AG09319 (cell line): ENCODE results near the gene RPAIN.

Experiments
- DNase-seq: peaks from one replicate; pipeline ENCODE4 v3.0.0-alpha.2; 2010; ENCODE audit warnings: low read depth; ENCODE audit errors: extremely low read depth
- TF ChIP-seq, protein P1 (sequence below): IDR thresholded peaks from 2 replicates; pipeline ENCODE4 v1.5.1; 2011; ENCODE audit warnings: low read depth, mild to moderate bottlenecking, inconsistent platforms, low read length, moderate library complexity

Gene RPAIN

DNA sequence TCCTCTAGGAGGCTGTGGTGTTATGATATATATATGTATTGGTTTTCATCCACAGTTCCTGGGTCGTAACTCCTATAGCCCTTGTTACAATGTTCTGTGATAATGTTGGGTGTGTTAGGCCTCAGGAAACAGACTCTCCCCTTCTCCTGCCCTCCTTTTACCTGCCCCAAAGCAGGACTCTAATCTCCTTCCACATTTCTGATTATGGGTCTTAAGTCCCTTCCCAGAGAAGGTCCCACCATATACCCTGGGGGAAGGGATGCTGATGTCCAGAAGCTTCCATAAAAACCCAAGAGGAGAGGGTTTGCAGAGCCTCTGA lies 19.4 kb downstream of the RPAIN start:
- TF ChIP-seq, protein P1, sequence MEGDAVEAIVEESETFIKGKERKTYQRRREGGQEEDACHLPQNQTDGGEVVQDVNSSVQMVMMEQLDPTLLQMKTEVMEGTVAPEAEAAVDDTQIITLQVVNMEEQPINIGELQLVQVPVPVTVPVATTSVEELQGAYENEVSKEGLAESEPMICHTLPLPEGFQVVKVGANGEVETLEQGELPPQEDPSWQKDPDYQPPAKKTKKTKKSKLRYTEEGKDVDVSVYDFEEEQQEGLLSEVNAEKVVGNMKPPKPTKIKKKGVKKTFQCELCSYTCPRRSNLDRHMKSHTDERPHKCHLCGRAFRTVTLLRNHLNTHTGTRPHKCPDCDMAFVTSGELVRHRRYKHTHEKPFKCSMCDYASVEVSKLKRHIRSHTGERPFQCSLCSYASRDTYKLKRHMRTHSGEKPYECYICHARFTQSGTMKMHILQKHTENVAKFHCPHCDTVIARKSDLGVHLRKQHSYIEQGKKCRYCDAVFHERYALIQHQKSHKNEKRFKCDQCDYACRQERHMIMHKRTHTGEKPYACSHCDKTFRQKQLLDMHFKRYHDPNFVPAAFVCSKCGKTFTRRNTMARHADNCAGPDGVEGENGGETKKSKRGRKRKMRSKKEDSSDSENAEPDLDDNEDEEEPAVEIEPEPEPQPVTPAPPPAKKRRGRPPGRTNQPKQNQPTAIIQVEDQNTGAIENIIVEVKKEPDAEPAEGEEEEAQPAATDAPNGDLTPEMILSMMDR = no peak
- DNase-seq = no peak

DNA sequence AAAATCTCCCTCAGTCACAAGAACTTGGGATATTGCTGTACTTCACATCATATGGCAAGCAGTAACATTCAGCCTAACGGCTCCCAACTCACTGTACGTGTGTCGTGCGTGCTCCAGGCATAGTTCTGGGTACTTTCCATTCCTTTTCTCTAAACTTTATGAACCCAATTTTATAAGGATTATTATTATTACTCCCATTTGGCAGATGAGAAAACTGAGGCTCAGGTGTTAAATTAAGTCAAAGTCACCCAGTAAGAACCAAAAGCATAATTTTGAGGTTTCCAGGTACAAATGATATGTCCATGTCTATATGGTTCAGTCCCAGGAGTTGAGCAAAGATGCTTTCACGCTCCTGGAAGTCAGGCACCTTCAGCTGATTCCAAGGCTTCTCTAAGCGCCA lies 23.7 kb downstream of the RPAIN start:
- TF ChIP-seq, protein P1 = no peak
- DNase-seq = no peak

DNA sequence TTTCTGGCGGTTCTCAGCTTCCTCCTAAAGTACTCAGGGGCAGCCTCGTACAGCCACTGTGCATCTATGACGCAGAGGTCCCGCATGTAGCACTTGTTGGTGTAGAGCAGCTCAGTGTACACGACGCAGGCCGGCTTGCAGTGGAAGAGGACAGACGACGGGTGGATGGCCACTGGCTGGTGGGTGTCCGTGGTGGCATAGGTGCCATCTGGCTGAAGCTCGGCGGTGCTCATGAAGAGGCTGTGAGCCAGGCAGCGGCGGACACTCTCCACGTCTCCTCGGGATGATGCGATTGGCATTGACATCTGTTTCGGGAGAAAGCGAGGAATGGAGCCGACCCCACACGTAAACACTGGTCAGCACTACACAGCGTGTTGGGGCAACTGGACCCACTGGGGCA lies 24.2 kb downstream of the RPAIN start:
- no peak for DNase-seq
- TF ChIP-seq, protein P1 = no peak

DNA sequence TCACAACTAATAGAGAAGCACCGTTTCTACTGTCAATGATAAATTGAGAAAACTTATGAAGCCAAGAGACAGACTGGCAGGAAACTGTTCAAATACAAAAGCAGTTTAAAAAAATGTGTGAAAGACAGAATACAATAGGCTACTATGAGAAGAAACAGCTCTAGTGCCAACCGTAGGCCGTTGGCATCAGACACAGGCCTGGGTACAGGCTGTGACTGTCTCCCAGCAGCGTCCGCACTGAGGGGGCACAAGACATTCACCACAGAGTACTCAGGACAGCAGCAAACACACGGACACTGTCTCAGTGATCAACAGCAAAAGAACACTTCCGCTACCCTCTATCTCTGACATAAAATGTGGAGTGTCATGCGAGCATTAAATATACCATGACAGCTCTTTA lies 26.8 kb downstream of the RPAIN start:
- DNase-seq = no peak
- TF ChIP-seq, protein P1 = no peak

DNA sequence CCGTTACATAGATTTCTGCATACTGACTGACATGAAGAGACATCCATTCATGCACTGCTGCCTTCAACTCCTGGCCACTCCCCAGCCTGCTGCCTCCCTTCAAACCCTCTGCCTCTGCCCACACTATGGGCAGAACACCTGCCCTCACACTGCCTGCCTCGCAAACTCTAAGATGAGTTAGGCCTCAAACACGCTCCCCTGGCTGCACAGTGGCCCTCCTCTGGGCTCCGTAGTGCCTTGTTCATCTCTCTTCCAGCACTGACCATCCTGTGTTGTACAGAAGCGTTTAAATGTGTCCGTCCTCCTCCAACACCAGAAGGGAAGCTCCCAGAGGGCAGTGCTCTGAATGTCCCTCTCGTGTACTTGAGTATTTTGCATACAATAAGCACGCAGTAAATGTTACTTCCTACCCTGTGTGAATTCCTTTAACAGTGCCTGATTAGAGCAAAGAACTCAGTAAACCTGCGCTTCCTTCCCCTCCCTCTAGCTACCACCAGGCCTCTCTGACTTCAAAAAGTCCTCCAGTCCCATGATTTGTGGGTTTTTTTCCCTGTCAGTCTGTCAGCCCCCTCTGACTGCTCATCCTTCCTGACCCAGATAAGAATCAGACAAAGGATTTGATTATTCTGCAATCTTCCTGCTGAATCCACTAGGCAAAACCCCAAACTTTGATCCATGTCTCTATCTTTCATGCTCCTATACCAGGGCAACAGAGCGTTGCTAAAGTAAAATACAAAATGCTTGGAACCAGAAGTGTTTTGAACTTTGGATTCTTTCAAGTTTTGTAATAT lies 44.9 kb downstream of the RPAIN start:
- TF ChIP-seq, protein P1 = no peak
- DNase-seq = no peak

DNA sequence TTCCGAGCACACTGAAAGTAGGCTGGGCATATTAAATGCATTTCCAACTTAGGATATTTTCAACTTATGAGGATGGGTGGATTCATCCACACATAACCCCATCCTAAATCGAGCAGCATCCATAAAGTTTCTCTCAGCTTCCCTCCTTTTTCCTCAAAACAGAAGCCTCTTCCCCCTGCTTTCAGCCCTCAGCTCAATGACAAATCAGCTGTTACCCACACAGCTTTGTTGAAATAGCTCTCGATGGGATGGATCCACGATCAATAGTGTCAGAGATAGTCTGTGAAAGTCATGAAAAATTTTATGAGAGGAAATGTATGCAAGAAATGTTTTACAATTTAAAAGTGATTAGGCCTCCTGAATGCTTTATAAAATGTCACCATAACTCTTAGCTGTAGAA lies 46.3 kb downstream of the RPAIN start:
- TF ChIP-seq, protein P1 = no peak
- DNase-seq = no peak

DNA sequence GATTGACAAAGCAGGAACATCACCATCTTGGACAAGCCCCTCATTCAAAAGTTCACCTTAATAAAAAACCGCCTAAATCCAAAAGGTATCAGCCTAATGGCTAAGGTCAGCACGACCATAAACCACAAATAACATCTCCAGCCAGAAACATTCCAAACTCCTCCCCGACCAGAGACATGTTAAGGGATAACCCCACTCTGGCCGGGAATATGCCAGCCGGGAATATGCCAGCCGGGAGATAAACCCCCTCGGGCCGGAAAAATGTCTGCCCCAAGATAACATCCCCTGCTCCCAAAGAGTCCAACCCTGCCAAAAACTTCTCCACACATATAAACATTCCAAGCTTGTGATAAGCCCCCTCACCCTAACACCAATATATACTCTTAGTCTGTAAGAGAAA lies 47.4 kb downstream of the RPAIN start:
- TF ChIP-seq, protein P1 = no peak
- no peak for DNase-seq
